DMS53 (cell line): ENCODE results near the gene NUCB1.
A peak's percentile ranks its signal among the peaks of the same experiment; 100 is the strongest.
"Not testable (repeated sequence)": the region's sequence is repeated elsewhere in the genome, so short reads cannot be mapped to it uniquely, and the experiment has no call there.

ENCODE experiments used
- DNase-seq: peaks from one replicate; lab custom pipeline; 2025; lab: John Stamatoyannopoulos, UW

Gene NUCB1

DNA sequence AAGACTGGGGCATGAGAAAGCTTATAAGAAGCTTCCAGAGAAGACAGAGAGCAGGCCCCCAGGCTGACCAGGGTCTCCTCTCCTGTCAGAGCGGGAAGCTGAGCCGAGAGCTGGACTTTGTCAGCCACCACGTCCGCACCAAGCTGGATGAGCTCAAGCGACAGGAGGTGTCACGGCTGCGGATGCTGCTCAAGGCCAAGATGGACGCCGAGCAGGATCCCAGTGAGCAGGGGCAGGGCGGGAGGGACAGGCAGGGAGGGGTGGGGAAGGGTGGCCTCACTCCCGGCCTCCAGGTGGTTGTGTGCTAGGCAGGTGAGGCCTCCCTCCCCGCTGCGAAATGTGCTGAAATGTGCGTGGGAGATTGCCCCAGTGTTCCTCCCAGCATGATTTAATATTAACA, 5.6 kb downstream of the NUCB1 start:
- no peak for DNase-seq

DNA sequence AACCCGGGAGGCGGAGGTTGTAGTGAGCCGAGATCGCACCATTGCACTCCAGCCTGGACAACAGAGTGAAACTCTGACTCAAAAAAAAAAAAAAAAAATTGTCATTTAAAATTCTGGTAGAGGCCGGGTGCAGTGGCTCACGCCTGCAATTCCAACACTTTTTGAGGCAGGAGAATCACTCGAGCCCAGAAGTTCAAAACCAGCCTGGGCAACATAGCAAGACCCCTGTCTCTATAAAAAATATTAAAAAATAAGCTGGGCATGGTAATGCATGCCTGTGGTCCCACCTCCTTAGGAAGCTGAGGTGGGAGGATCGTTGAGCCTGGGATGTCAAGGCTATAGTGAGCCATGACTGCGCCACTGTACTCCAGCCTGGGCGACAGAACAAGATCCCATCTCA, 6.2 kb downstream of the NUCB1 start:
- no peak for DNase-seq

DNA sequence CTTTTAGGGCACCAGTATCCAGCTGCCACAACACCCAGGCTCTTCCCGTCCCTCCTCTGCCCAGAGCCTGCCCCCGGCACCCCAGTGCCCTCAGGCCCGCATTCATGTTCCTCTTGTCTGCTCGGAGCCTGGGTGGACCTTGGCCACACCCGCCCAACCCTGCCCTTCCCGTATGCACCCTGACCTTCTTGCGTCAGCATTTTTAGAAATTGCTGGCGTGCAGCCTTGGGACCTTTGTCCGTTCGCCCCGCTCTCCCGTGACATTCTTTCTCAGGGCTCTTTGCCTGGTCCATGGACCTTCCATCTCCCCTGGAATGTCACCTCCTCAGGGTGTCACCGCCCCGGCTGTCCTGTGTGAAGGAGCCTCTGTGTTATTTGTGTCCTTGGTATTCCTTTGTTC, 7.6 kb downstream of the NUCB1 start:
- no peak for DNase-seq

DNA sequence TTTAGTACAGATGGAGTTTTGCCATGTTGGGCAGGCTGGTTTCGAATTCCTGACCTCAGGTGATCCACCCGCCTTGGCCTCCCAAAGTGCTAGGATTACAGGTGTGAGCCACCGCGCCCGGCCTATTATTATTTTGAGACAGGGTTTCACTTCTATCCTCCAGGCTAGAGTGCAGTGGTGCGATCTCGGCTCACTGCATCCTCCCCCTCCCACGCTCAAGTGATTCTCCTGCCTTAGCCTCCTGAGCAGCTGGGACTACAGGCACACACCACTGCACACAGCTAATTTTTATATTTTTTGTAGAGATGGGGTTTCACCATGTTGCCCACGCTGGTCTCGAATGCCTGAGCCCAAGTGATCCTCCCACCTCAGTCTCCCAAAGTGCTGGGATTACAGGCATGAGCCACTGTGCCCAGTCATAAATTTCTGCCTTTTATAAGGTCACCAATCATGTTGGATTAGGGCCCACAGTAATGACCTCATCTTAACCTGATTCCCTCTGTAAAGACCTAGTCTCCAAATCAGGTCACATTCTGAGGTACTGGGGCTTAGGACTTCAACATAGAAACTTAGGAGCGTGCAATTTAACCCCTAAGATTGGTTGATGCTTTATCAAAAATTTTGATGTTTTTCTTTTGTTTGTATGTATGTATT, 9.4 kb downstream of the NUCB1 start:
- not testable (repeated sequence) for DNase-seq

DNA sequence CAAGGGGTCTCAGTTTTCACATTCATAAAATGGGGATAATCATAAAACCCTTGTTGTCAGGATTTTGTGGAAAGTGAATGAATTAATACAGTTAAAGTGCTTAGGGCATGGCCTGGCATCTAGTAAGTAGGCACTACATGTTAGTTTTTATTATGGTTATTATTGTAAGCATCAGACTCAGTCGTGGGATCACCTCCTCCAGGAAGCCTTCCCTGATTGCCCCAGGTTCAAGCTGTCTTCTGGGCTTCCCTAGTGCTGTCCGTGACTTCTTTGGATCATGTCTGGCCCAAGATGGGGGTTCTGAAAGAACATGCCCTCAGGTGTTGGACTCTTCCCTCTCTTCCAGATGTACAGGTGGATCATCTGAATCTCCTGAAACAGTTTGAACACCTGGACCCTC, 10.7 kb downstream of the NUCB1 start:
- no peak for DNase-seq

DNA sequence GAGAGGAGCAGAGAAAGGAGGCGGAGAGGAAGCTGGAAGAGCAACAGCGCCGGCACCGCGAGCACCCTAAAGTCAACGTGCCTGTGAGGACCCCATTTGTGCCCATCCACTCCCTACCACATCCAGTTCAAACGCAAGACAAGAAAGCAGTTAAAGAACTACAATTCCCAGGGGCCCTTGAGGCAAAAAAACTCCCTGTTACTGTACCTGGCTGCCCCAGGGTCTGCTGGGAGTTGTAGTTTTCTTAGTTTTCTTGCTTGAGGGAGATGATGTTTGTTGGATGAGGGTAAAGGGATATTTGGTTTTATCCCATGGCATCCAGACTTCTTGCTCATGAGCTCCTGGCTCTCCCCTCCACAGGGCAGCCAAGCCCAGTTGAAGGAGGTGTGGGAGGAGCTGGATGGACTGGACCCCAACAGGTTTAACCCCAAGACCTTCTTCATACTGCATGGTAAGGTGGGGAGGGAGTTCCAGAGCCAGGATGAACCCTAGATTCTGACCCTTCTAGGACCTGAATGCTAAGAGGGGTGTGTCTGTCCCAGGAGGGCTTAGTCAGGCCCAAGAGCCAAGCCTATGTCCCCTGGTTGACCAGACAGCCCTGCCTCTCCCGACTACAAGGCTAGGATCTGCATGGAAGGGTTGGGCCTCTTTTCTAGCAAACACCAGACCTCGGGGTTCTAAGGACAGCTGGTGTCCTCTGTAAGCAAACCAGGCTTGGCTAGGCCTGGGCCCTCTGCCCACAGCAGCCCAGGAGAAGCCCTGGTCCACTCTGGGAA, 13.2 kb downstream of the NUCB1 start:
- DNase-seq, result peak; percentile 65

DNA sequence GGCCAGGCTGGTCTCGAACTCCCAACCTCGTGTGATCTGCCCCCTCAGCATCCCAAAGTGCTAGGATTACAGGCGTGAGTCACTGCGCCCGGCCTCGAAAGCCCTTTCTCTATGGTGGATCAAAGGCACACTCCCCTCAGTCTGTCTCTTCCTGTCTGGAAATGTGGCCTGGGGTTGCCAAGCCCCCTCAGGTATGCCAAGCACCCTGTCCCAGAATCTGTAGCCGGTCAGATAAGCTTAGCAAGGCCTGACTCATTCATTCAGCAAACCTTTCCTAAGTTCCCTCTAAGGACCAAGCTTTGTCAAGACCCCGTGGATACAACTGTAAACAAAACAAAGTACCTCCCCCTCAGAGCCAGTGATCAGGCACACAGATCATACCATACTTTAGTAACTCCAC, 14.1 kb downstream of the NUCB1 start:
- peak; percentile 19 for DNase-seq

DNA sequence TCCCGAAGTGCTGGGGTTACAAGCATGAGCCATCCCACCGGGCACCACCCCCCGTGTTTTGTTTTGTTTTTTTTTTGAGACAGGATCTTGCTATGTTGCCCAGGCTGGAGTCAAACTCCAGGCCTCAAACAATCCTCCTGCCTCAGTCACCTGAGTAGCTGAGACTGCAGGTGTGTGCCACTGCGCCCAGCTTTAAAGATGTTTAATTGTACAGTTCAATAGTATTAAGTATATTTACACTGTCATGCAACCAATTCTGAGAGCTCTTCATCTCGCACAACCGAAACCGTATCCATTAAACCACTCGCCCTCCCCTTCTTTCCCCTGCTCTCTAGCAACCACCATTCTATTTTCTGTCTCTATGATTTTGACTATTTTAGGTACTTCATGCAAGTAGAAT, 15.6 kb downstream of the NUCB1 start:
- DNase-seq, result peak; percentile 96

DNA sequence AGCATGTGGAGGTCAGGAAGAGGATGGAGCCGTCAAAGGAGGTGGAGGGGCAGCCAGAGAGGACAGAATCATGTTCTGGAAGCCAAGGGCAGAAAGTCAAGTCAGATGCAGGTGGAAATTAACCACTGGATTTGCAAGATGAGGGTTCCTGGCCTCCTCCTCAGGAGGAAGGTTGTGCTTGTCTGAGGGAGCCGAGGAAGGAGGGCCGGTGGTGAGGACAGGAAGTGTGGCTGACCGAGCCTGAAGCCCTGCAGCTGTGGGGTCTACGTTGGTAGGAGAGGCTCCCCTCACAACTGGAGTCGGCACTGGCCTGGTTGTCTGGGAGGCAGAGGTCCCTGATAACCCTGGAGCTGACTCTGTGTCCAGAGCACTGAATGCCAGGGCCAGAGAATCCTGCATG, 18.0 kb downstream of the NUCB1 start:
- DNase-seq, result no peak

DNA sequence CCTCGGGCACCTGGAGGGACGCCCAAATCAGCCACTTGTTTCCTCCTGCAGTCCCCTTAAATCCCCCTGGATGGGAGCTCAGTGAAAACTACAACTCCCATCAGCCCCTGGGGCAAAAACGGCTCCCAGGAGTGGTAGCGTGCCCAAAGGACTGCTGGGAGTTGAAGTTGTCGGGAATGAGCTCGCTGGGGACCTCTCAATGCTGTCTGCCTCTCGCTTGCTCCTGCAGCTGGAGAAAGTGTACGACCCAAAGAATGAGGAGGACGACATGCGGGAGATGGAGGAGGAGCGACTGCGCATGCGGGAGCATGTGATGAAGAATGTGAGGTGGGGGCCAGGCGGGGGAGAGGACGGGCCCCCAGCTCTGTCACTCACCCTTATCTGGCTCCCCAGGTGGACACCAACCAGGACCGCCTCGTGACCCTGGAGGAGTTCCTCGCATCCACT, 18.7 kb downstream of the NUCB1 start:
- DNase-seq, result peak; percentile 54

DNA sequence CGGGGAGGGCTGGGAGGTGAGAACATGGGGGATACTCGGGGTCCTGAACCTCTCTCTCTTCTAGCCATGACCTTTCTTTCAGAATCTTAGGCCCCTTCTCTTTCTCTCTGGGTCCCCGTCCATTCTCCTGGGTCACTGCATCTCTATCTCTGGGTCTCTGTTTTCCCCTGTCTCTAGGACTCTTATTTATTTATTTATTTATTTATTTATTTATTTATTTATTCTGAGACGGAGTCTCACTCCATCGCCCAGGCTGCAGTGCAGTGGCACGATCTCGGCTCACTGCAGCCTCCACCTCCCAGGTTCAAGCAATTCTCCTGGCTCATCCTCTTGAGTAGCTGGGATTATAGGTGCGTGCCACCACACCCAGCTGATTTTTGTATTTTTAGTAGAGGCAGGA, 19.2 kb downstream of the NUCB1 start:
- DNase-seq, result not testable (repeated sequence)

DNA sequence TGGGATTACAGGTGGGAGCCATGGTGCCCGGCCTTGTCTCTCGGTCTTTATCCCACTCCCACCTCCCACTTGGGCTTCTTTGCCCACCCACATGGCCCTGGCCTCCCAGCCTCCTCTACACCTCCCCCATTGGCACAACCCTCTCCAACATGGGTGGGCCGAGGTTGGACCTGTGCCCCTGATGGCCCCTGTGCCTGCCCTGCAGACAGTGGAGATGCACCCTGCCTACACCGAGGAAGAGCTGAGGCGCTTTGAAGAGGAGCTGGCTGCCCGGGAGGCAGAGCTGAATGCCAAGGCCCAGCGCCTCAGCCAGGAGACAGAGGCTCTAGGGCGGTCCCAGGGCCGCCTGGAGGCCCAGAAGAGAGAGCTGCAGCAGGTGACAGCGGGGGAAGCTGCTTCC, 20.8 kb downstream of the NUCB1 start:
- DNase-seq, result no peak

DNA sequence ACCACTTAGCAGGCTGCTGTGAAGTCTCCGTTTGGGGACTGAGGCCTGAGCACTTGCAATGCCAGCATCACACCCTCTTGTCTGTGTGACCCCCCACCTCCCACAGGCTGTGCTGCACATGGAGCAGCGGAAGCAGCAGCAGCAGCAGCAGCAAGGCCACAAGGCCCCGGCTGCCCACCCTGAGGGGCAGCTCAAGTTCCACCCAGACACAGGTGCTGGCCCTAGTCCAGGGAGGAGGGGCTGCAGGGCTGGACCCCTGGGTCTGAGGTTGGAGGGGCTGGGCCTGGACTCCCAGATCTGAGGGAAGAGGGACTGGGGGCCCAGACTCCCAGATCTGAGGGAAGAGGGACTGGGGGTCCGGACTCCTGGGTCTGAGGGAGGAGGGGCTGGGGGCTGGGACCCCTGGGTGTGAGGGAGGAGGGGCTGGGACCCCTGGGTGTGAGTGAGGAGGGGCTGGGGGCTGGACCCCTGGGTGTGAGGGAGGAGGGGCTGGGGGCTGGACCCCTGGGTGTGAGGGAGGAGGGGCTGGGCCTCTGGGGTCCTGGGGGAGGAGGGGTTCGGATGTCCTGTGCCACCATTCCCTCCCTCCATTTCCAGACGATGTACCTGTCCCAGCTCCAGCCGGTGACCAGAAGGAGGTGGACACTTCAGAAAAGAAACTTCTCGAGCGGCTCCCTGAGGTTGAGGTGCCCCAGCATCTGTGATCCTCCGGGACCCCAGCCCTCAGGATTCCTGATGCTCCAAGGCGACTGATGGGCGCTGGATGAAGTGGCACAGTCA, 21.8 kb downstream of the NUCB1 start:
- DNase-seq, result no peak

DNA sequence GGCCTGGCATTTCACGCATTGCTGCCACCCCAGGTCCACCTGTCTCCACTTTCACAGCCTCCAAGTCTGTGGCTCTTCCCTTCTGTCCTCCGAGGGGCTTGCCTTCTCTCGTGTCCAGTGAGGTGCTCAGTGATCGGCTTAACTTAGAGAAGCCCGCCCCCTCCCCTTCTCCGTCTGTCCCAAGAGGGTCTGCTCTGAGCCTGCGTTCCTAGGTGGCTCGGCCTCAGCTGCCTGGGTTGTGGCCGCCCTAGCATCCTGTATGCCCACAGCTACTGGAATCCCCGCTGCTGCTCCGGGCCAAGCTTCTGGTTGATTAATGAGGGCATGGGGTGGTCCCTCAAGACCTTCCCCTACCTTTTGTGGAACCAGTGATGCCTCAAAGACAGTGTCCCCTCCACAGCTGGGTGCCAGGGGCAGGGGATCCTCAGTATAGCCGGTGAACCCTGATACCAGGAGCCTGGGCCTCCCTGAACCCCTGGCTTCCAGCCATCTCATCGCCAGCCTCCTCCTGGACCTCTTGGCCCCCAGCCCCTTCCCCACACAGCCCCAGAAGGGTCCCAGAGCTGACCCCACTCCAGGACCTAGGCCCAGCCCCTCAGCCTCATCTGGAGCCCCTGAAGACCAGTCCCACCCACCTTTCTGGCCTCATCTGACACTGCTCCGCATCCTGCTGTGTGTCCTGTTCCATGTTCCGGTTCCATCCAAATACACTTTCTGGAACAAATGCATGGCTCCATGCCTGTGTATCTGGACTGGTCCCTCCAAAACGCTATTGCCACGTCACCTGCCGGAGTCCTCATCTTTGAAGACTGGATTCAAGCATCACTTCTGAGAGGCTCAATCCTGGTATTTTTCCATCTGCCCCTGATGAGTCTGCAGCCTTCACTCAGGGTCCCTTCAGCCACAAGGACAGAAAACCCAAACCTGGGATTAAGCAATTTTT, 22.7 kb downstream of the NUCB1 start:
- no peak for DNase-seq

DNA sequence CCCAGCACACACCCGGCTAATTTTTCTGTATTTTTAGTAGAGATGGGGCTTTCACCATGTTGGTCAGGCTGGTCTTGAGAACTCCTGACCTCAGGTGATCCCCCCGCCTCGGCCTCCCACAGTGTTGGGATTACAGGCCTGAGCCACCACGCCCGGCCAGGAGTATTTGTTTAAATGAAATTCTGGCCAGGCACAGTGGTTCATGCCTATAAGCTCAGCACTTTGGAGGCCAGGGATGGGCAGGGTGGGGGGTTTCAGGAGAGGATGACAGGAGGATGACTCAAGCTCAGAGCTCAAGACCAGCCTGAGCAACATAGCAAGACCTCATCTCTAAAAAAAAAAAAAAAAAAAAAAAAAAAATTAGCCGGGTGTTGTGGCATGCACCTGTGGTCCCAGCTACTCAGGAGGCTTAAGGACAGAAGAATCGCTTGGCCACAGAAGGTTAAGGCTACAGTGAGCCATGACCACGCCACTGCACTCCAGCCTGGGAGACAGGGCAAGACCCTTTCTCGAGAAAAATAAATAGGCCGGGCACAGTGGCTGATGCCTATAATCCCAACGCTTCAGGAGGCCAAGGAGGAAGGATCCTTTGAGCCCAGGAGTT, 25.2 kb downstream of the NUCB1 start:
- DNase-seq, result peak; percentile 27

DNA sequence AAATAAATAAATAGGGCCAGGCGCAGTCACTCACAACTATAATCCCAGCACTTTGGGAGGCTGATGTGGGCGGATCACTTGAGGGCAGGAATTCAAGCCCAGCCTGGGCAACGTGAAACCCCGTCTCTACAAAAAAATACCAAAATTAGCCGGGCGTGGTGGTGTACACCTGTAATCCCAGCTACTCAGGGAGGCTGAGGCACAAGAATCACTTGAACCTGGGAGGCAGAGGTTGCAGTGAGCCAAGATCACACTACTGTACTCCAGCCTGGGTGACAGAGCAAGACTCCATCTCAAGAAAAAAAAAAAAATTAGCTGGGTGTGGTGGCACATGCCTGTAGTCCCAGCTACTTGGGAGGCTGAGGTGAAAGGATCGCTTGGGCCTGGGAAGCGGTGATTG, 25.8 kb downstream of the NUCB1 start:
- DNase-seq, result not testable (repeated sequence)

DNA sequence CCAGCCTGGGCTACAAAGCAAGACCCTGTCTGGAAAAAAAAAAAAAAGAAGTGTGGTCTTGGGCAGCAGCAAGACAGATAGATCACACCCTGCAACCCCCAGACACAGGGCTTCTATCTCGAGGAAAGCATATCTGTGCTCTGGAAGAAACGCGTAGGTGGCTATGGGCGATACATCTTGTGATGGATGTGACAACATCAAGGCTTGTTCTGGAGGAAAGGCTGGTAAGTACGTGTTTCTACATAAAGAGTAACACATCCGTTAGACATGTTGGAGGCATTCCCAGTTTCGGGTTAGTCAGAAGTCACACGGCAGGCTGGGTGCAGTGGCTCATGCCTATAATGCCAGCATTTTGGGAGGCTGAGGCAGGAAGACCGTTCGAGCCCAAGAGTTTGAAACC, 26.8 kb downstream of the NUCB1 start:
- peak; percentile 70 for DNase-seq

DNA sequence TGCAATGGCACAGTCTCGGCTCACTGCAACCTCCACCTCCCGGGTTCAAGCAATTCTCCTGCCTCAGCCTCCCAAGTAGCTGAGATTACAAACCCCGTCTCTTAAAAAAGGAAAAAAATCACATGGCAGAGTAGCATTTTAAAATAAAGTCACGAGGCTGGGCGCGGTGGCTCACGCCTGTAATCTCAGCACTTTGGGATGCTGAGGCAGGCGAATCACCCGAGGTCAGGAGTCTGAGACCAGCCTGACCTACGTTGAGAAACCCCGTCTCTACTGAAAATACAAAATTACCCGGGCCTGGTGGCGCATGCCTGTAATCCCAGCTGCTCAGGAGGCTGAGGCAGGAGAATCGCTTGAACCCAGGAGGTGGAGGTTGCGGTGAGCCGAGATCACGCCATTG, 27.6 kb downstream of the NUCB1 start:
- not testable (repeated sequence) for DNase-seq

DNA sequence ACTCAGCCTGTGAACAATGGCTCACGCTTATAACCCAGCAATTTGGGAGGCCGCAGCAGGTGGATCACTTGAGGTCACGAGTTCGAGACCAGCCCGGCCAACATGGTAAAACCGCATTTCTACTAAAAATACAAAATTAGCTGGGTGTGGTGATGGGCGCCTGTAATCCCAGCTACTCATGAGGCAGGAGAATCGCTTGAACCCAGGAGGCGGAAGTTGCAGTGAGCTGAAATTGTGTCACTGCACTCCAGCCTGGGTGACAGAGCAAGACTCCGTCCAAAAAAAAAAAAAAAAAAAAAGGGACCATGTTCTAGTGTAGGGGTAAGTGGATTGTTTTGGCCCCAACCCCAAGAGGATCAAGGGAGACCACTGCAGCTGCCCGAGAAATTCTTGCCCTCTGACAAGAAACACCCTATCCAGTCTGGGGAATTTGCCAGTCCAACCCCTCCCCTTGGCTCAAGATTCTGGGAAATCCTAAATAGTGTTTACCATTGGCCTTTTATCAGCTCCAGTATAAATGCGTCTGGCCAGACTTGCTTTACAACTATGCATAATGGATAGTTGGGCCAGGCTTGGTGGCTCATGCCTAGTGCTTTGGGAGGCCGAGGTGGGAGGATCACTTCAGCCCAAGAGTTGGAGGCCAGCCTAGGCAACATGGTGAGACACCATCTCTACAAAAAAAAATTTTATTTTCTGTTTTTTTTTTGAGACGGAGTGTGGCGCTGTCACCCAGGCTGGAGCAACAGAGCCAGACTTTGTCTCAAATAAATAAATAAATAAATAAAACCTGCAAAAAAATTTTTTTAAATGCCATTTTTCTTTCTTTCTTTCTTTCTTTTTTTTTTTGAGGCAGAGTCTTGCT, 28.3 kb downstream of the NUCB1 start:
- DNase-seq, result peak; percentile 36

DNA sequence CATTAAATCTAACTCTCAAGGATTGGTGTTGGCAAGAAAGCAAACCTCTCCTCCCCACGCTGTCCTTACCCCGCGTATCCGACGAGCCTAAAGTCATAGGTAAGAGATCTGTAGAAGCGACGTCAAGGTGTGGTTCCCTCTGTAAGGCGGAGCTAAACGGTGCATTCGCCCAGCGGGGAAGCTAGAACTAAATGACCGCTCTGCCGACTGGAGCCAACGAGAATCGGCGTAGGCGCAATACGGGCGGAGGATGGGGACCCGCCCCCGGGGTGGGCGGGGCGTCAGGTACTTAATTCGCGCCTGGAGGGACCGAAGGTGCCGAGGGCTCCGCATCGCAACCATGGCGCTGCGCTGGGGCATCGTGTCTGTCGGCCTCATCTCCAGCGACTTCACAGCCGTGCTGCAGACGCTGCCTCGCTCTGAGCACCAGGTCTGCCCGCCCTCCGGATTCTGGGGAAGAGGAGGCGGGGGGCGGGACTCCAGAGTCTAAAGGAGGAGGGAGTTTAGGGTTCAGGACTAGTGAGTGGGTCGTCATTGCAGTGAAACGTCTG, 33.3 kb downstream of the NUCB1 start, which contains the start of gene DHDH:
TSS of gene DHDH (plus strand) at position 318 of the 551 bp plus-strand sequence. CDS start at position 341, 23 bp downstream.
- peak; percentile 98 for DNase-seq
